Keratinocyte (primary cell): ENCODE data around the gene USH2A. TPM values are rescaled to one million over a fixed set of nuclear protein-coding genes. Genes with fewer than 3 reads are reported as not detected.

ENCODE experiments used
- DNase-seq: peaks from one replicate; pipeline ENCODE4 v3.0.0-alpha.2; 2011; ENCODE audit warnings: low read depth, missing footprints, low spot score
- FAIRE-seq: peaks from 2 replicates; lab custom pipeline; 2011; peaks lifted over from hg19 to GRCh38; lab: Jason Lieb, UNC
- H2AFZ ChIP-seq: 2 replicates; pipeline ENCODE4 v1.6.0; 2012; ENCODE audit warnings: low read length, control low read depth, inconsistent platforms; ENCODE audit not compliant: control insufficient read depth
- H3K27ac ChIP-seq: 2 replicates; pipeline ENCODE4 v1.5.1; 2011; ENCODE audit warnings: low read length; ENCODE audit not compliant: control insufficient read depth, insufficient read depth
- H3K27me3 ChIP-seq: 3 replicates; pipeline ENCODE4 v1.6.0; 2011; ENCODE audit warnings: low read length; ENCODE audit not compliant: control insufficient read depth, insufficient read depth; ENCODE audit errors: extremely low read depth
- H3K36me3 ChIP-seq, 2 experiments: 2 replicates in 1 of 2; 3 replicates in 1 of 2; pipeline ENCODE4 v1.5.1; 2011; ENCODE audit warnings: low read length in 2 of 2, mild to moderate bottlenecking in 1 of 2; ENCODE audit not compliant: control insufficient read depth in 2 of 2, insufficient read depth in 2 of 2; ENCODE audit errors: extremely low read depth in 1 of 2
- H3K4me1 ChIP-seq: 3 replicates; pipeline ENCODE4 v1.5.1; 2011; ENCODE audit warnings: low read length; ENCODE audit not compliant: control insufficient read depth, insufficient read depth; ENCODE audit errors: extremely low read depth
- H3K4me2 ChIP-seq: 3 replicates; pipeline ENCODE4 v1.6.0; 2011; ENCODE audit warnings: low read depth, low read length; ENCODE audit not compliant: control insufficient read depth, insufficient read depth; ENCODE audit errors: extremely low read depth
- H3K4me3 ChIP-seq, 3 experiments: fragments of 200-600 bp in 1 of 3; sonication (generic) in 1 of 3; 2 replicates in 2 of 3; 3 replicates in 1 of 3; pipeline ENCODE4 v1.5.1; 2011 to 2016; ENCODE audit warnings: low read length in 3 of 3, mild to moderate bottlenecking in 3 of 3, control low read depth in 2 of 3, inconsistent platforms in 1 of 3, low read depth in 1 of 3, mixed read lengths in 1 of 3, mixed run types in 1 of 3, moderate library complexity in 1 of 3; ENCODE audit not compliant: control insufficient read depth in 2 of 3, insufficient read depth in 2 of 3; ENCODE audit errors: extremely low read depth in 1 of 3
- H3K79me2 ChIP-seq: 2 replicates; pipeline ENCODE4 v1.6.0; 2012; ENCODE audit warnings: low read length; ENCODE audit not compliant: control insufficient read depth, insufficient read depth
- H3K9ac ChIP-seq: 3 replicates; pipeline ENCODE4 v1.6.0; 2011; ENCODE audit warnings: low read length; ENCODE audit not compliant: control insufficient read depth, insufficient read depth; ENCODE audit errors: extremely low read depth
- H3K9me1 ChIP-seq: 3 replicates; pipeline ENCODE4 v1.6.0; 2011; ENCODE audit warnings: low read length; ENCODE audit not compliant: control insufficient read depth, insufficient read depth; ENCODE audit errors: extremely low read depth
- H3K9me3 ChIP-seq: 2 replicates; pipeline ENCODE4 v1.5.1; 2012; ENCODE audit warnings: low read depth, low read length; ENCODE audit not compliant: control insufficient read depth
- H4K20me1 ChIP-seq: 3 replicates; pipeline ENCODE4 v1.6.0; 2011; ENCODE audit warnings: low read length; ENCODE audit not compliant: control insufficient read depth, insufficient read depth; ENCODE audit errors: extremely low read depth
- EZH2 ChIP-seq: IDR thresholded peaks from one replicate; pipeline ENCODE4 v1.6.1; 2012; ENCODE audit warnings: inconsistent platforms, mild to moderate bottlenecking, low read length, moderate library complexity
- dilution Hi-C: fragments of 300-500 bp; cut with MboI; formaldehyde crosslinking; loops from one replicate; pipeline ENCODE4 v1.7.0; 2020; ENCODE audit warnings: low sequenced_read_pairs; ENCODE audit not compliant: extremely low pct_ligation_motif_present
- polyA plus RNA-seq, 5 experiments: library from polyadenylated mRNA; depleted of rRNA in 3 of 5; stranded (reverse) in 3 of 5; stranded (forward) in 1 of 5; unstranded in 1 of 5; fragments of >200 nt; gene quantifications; 1 replicate in 1 of 5; 2 replicates in 3 of 5; 3 replicates in 1 of 5; pipeline versions ENCODE4 v1.2.1 to v1.2.3, GENCODE V29; 2011 to 2012; ENCODE audit warnings: missing spikeins in 2 of 5, low read depth in 1 of 5, low replicate concordance in 1 of 5
- TF ChIP-seq, protein P1 (sequence below), 3 experiments: IDR thresholded peaks in 1 of 3; conservative IDR thresholded peaks in 1 of 3; optimal IDR thresholded peaks in 1 of 3; 2 replicates in 2 of 3; 3 replicates in 1 of 3; pipeline versions ENCODE3 to v1.5.1; 2011; ENCODE audit warnings: low read length in 3 of 3, mild to moderate bottlenecking in 3 of 3, moderate library complexity in 2 of 3, control low read depth in 1 of 3, inconsistent platforms in 1 of 3; ENCODE audit not compliant: insufficient read depth in 2 of 3; ENCODE audit errors: extremely low read depth in 1 of 3

USH2A gene
- polyA plus RNA-seq, 1 donor (not counting 4 experiments of a cell fraction or from before 2014, with no cell fraction given), result not detected

DNA sequence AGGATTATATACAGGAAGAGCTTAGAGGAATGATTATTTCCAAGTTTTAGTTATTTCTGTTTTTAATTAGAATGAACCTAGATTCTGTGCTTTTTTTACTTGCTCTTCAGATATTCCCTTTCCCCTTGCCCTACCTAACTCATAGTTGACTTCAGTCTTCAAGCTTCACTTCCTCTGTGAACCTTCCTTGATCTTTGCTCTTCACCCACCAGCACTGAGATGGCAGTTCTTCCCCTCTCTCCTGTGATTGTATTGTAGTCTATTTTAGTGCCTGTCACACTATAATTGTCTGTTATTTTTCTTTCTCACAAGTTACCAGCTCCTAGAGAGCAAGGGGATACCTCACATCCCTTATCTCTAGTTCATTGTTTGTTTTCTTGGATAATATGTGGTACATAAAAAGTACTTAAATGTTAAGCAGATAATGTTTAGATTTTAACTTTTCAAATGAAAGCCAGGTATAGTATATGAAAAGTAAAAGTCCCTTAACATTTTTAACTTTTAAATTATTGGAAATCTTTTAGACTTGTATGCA, 822.9 kb downstream of the USH2A start:
- no peak overlapping the region for H3K27ac ChIP-seq

DNA sequence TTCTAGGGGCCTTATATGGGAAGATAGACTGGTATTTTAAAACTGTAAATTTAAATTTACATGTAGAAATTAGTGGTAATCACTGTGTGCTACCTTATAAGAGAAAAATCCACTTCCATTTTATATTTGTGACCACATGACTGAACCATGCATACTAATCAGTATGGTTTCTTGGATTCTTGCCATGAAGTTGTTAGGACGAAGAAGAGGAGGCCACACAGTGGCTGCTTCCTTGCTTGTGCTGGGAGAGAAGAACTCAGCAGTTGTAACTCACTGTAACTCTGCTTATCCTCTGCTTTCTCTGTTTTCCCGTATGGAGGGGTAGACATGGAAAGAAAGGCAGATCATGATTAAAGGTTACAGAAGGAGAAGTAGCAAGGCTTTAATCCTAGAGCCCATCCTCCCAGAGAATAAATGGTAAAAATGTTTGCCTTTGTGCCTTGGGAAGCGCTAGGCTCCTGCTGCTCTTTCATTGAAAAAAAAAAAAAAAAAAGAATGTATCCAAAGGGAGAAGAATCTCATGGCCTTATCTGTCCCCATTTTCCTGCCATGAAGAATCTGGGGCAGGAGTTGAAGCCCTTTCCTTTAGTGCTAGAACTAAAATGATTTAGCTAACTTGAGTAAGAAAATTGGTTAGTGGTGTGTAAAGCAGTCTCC, 823.7 kb downstream of the USH2A start:
- H3K4me3 ChIP-seq, result no peak overlapping the region
- no peak overlapping the region for H3K9ac ChIP-seq
- no peak for DNase-seq
- no peaks in the 10 kb centered on the region for H3K4me1 ChIP-seq
- H3K4me2 ChIP-seq, result no peak overlapping the region
- no peaks in the 10 kb centered on the region for H3K9me1 ChIP-seq
- TF ChIP-seq EZH2, result no peak
- TF ChIP-seq, protein P1, sequence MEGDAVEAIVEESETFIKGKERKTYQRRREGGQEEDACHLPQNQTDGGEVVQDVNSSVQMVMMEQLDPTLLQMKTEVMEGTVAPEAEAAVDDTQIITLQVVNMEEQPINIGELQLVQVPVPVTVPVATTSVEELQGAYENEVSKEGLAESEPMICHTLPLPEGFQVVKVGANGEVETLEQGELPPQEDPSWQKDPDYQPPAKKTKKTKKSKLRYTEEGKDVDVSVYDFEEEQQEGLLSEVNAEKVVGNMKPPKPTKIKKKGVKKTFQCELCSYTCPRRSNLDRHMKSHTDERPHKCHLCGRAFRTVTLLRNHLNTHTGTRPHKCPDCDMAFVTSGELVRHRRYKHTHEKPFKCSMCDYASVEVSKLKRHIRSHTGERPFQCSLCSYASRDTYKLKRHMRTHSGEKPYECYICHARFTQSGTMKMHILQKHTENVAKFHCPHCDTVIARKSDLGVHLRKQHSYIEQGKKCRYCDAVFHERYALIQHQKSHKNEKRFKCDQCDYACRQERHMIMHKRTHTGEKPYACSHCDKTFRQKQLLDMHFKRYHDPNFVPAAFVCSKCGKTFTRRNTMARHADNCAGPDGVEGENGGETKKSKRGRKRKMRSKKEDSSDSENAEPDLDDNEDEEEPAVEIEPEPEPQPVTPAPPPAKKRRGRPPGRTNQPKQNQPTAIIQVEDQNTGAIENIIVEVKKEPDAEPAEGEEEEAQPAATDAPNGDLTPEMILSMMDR (optimal IDR thresholded peaks at IDR 0.05 in 1 of 3, IDR thresholded peaks at IDR 0.05 in 1 of 3, conservative IDR thresholded peaks at IDR 0.05 in 1 of 3; ENCODE audit: extremely low read depth in 1 of 3, insufficient read depth in 2 of 3, low read length in 3 of 3), result no peak
- no peaks in the 10 kb centered on the region for H3K27me3 ChIP-seq
- no peaks in the 10 kb centered on the region for H4K20me1 ChIP-seq
- H3K36me3 ChIP-seq, result peaks cover 2 to 4% of the 10 kb centered on the region in 2 experiments
- no peak overlapping the region for H3K27ac ChIP-seq
- no peaks in the 10 kb centered on the region for H3K79me2 ChIP-seq
- dilution Hi-C loops, result no loop called here
- FAIRE-seq, result no peak
- no peak overlapping the region for H2AFZ ChIP-seq
- H3K9me3 ChIP-seq, result no peaks in the 10 kb centered on the region

More for the DNA sequence above, 822.9 kb downstream of the USH2A start:
- Histone ChIP-seq H2AFZ (no peak overlapping the region), H3K4me3 (no peak overlapping the region), H3K9me3 (no peaks in the 10 kb centered on the region), H3K4me1 (no peaks in the 10 kb centered on the region), H3K27me3 (no peaks in the 10 kb centered on the region), H3K9ac (no peak overlapping the region), H3K79me2 (no peaks in the 10 kb centered on the region), H3K4me2 (no peak overlapping the region), H3K36me3 (peaks cover 2 to 4% of the 10 kb centered on the region in 2 experiments), H3K9me1 (no peaks in the 10 kb centered on the region), H4K20me1 (no peaks in the 10 kb centered on the region)
- dilution Hi-C loops, result no loop called here
- DNase-seq (no peak), FAIRE-seq (no peak)
- no peak for TF ChIP-seq EZH2
- TF ChIP-seq, protein P1 (optimal IDR thresholded peaks at IDR 0.05 in 1 of 3, IDR thresholded peaks at IDR 0.05 in 1 of 3, conservative IDR thresholded peaks at IDR 0.05 in 1 of 3; ENCODE audit: extremely low read depth in 1 of 3, insufficient read depth in 2 of 3, low read length in 3 of 3), result no peak
